WTC11 (cell line): ENCODE results near the gene ZNF624. TPM values are rescaled to one million over a fixed set of nuclear protein-coding genes. Genes with fewer than 3 reads are reported as not detected.

Experiments
- ATAC-seq: fragments of 200-7000 bp; cut with Tn5 transposase; 2 replicates; pipeline ENCODE4 v1.10.0; 2021; ENCODE audit warnings: mild to moderate bottlenecking, moderate library complexity
- CTCF ChIA-PET: fragments of 300-600 bp; sonication (Branson Sonifier 250); formaldehyde crosslinking; loops from one replicate; lab custom pipeline; 2021; ENCODE audit warnings: antibody characterized with exemption; lab: Charles Lee
- POLR2A ChIA-PET: fragments of 350-600 bp; sonication (Branson Sonifier 250); formaldehyde crosslinking; loops from one replicate; lab custom pipeline; 2021; ENCODE audit warnings: antibody characterized with exemption; lab: Charles Lee
- DNase-seq: peaks from one replicate; pipeline ENCODE4 v3.0.0; 2021; ENCODE audit warnings: low spot score
- H3K27ac Mint-ChIP-seq: 2 replicates; pipeline ENCODE4 v1.8.0; 2021; ENCODE audit warnings: mixed read lengths
- H3K27me3 Mint-ChIP-seq: 2 replicates; pipeline ENCODE4 v1.8.0; 2021; ENCODE audit warnings: low read depth, mild to moderate bottlenecking, moderate library complexity, mixed read lengths
- H3K36me3 Mint-ChIP-seq: 2 replicates; pipeline ENCODE4 v1.8.0; 2021; ENCODE audit warnings: mixed read lengths
- H3K4me1 Mint-ChIP-seq: 2 replicates; pipeline ENCODE4 v1.8.0; 2022; ENCODE audit warnings: mixed read lengths
- H3K4me3 Mint-ChIP-seq: 2 replicates; pipeline ENCODE4 v1.8.0; 2021; ENCODE audit warnings: mild to moderate bottlenecking, moderate library complexity, mixed read lengths
- H3K9me3 Mint-ChIP-seq: 2 replicates; pipeline ENCODE4 v1.8.0; 2021; ENCODE audit warnings: mixed read lengths
- CBFB ChIP-seq: sonication (generic); formaldehyde crosslinking; IDR thresholded peaks from 2 replicates; pipeline ENCODE4 v1.8.1; 2022; ENCODE audit warnings: mild to moderate bottlenecking, low read depth, missing genetic modification reagents
- CTCF ChIP-seq: fragments of 200-600 bp; IDR thresholded peaks from 2 replicates; pipeline ENCODE4 v1.8.0; 2022; ENCODE audit warnings: antibody characterized with exemption
- E2F1 ChIP-seq: sonication (generic); formaldehyde crosslinking; IDR thresholded peaks from 2 replicates; pipeline ENCODE4 v1.8.0; 2022; ENCODE audit warnings: mild to moderate bottlenecking, missing genetic modification reagents
- E2F5 ChIP-seq: sonication (generic); formaldehyde crosslinking; IDR thresholded peaks from 2 replicates; pipeline ENCODE4 v1.8.1; 2022; ENCODE audit warnings: mild to moderate bottlenecking, moderate library complexity, missing genetic modification reagents
- ETV6 ChIP-seq: sonication (generic); formaldehyde crosslinking; IDR thresholded peaks from 2 replicates; pipeline ENCODE4 v1.8.1; 2022; ENCODE audit warnings: mild to moderate bottlenecking, missing genetic modification reagents
- GRHL2 ChIP-seq: fragments of 250-450 bp; sonication (Bioruptor Pico); IDR thresholded peaks from 2 replicates; pipeline ENCODE4 v1.8.0; 2022; ENCODE audit warnings: mild to moderate bottlenecking, moderate library complexity; ENCODE audit not compliant: insufficient replicate concordance, severe bottlenecking
- IRF2 ChIP-seq: sonication (generic); formaldehyde crosslinking; IDR thresholded peaks from 2 replicates; pipeline ENCODE4 v1.8.0; 2022; ENCODE audit warnings: low read depth, missing genetic modification reagents, borderline replicate concordance
- PREB ChIP-seq: sonication (generic); formaldehyde crosslinking; IDR thresholded peaks from 2 replicates; pipeline ENCODE4 v1.8.1; 2022; ENCODE audit warnings: mild to moderate bottlenecking, missing genetic modification reagents, moderate library complexity, borderline replicate concordance
- USF2 ChIP-seq: sonication (generic); formaldehyde crosslinking; IDR thresholded peaks from 2 replicates; pipeline ENCODE4 v1.8.1; 2023; ENCODE audit warnings: mild to moderate bottlenecking, missing genetic modification reagents, moderate library complexity
- ZNF396 ChIP-seq: fragments of 250-450 bp; sonication (Bioruptor Pico); IDR thresholded peaks from 2 replicates; pipeline ENCODE4 v1.8.0; 2021; ENCODE audit warnings: mild to moderate bottlenecking, moderate library complexity, borderline replicate concordance
- ZNF532 ChIP-seq: fragments of 250-450 bp; sonication (Bioruptor Pico); IDR thresholded peaks from 2 replicates; pipeline ENCODE4 v1.9.0; 2021; ENCODE audit warnings: mild to moderate bottlenecking, borderline replicate concordance
- ZNF671 ChIP-seq: fragments of 250-450 bp; sonication (Bioruptor Pico); IDR thresholded peaks from 2 replicates; pipeline ENCODE4 v1.8.0; 2021; ENCODE audit warnings: mild to moderate bottlenecking
- ZSCAN18 ChIP-seq: fragments of 250-450 bp; sonication (Bioruptor Pico); IDR thresholded peaks from 2 replicates; pipeline ENCODE4 v2.1.2; 2022; ENCODE audit warnings: mild to moderate bottlenecking, moderate library complexity
- total RNA-seq: library from RNA; stranded (reverse); gene quantifications from 3 replicates; pipeline ENCODE4 v1.2.3, GENCODE V29; 2021

ZNF624 gene
- total RNA-seq, 1 experiment from 2014 or later, result 4.5 TPM

- no peak for TF ChIP-seq E2F1
- no peak for TF ChIP-seq E2F5 (CRISPR knock-in tag)
- no peak for TF ChIP-seq ZNF396
These were observed 14.2 kb downstream of the ZNF624 start (continued) for GRCh38 chr17:16639438-16639837.

GRCh38 chr17:16623282-16623681, 30.4 kb downstream of the ZNF624 start:
- H3K4me1 Mint-ChIP-seq, result no peaks in the 10 kb centered on the region
- POLR2A ChIA-PET, result no interaction called here
- no peak for ATAC-seq
- H3K36me3 Mint-ChIP-seq, result peaks cover 55% of the 10 kb centered on the region
- CTCF ChIA-PET, result no interaction called here
- no peak for TF ChIP-seq E2F1
- no peak for TF ChIP-seq ZNF671
- TF ChIP-seq CBFB, result no peak
- DNase-seq, result no peak
- peaks cover 68% of the 10 kb centered on the region for H3K9me3 Mint-ChIP-seq
- peaks cover 9% of the 10 kb centered on the region for H3K27me3 Mint-ChIP-seq
- H3K4me3 Mint-ChIP-seq, result no peak overlapping the region
- H3K27ac Mint-ChIP-seq, result no peak overlapping the region

- POLR2A ChIA-PET, result no interaction called here
- Mint-ChIP-seq H3K4me3 (no peak overlapping the region), H3K36me3 (peaks cover 55% of the 10 kb centered on the region)
- ATAC-seq, result no peak
- CTCF ChIA-PET, result no interaction called here
- TF ChIP-seq IRF2 (CRISPR knock-in tag) (no peak), CTCF (no peak), ZSCAN18 (CRISPR knock-in tag) (no peak), PREB (CRISPR knock-in tag) (no peak)
- TF ChIP-seq, all 79 proteins: peak for 0
- H3K9me3 Mint-ChIP-seq, result peaks cover 68% of the 10 kb centered on the region
- no peaks in the 10 kb centered on the region for H3K4me1 Mint-ChIP-seq
- peaks cover 9% of the 10 kb centered on the region for H3K27me3 Mint-ChIP-seq
- no peak overlapping the region for H3K27ac Mint-ChIP-seq
- DNase-seq, result no peak
These were observed 30.9 kb downstream of the ZNF624 start for GRCh38 chr17:16622540-16623277.

GRCh38 chr17:16617481-16618060, 36.1 kb downstream of the ZNF624 start:
- peaks cover 10% of the 10 kb centered on the region for H3K27me3 Mint-ChIP-seq
- POLR2A ChIA-PET, result no interaction called here
- DNase-seq (no peak), ATAC-seq (no peak)
- H3K4me1 Mint-ChIP-seq, result no peaks in the 10 kb centered on the region
- peaks cover 39% of the 10 kb centered on the region for H3K36me3 Mint-ChIP-seq
- no peak overlapping the region for H3K4me3 Mint-ChIP-seq
- H3K27ac Mint-ChIP-seq, result no peak overlapping the region
- CTCF ChIA-PET, result no interaction called here
- peaks cover 80% of the 10 kb centered on the region for H3K9me3 Mint-ChIP-seq
- TF ChIP-seq ETV6 (no peak), USF2 (CRISPR knock-in tag) (no peak), ZNF532 (CRISPR knock-in tag) (no peak), GRHL2 (CRISPR knock-in tag) (no peak)
